Activated T-helper 1 cell treated with anti-CD3 and anti-CD28 coated beads, Interleukin-2, amount 50 U/mL, for 16 hours (primary cell): ENCODE data around the gene PFN4.

Experiments used
- DNase-seq, 2 donors: peaks; one replicate each; pipeline ENCODE4 v3.0.0-alpha.2; 2020; ENCODE audit warnings: low read depth in 1 of 2, low spot score in 1 of 2

The PFN4 gene

GRCh38 chr2:24082787-24083566 lies 40.2 kb downstream of the PFN4 start:
- DNase-seq: no peak

GRCh38 chr2:24080701-24081100 lies 42.4 kb downstream of the PFN4 start:
- no peak for DNase-seq

GRCh38 chr2:24077879-24078278 lies 45.3 kb downstream of the PFN4 start:
- no peak for DNase-seq

GRCh38 chr2:24077535-24077877 lies 45.6 kb downstream of the PFN4 start:
- no peak for DNase-seq

- DNase-seq: no peak
Observed at GRCh38 chr2:24076849-24077534, 46.1 kb downstream of the PFN4 start.

GRCh38 chr2:24075915-24076848 lies 47.0 kb downstream of the PFN4 start, which contains the start of gene SF3B6:
Gene SF3B6 (minus strand): TSS chr2:24076326. CDS start chr2:24076229, 97 bp downstream.
- peak; percentile 98 to 99 for DNase-seq

- DNase-seq: no peak
Observed at GRCh38 chr2:24075259-24075658, 47.9 kb downstream of the PFN4 start.

- no peak for DNase-seq
Observed at GRCh38 chr2:24073816-24074215, 49.3 kb downstream of the PFN4 start.

- DNase-seq: no peak
Observed at GRCh38 chr2:24072259-24072658, 50.9 kb downstream of the PFN4 start.

- no peak for DNase-seq
Observed at GRCh38 chr2:24065341-24065740, 57.8 kb downstream of the PFN4 start.
